ENCODE results near the gene PXYLP1. TPM values are rescaled to one million over a fixed set of nuclear protein-coding genes. Genes with fewer than 3 reads are reported as not detected.

Gene PXYLP1
- total RNA-seq, 6 donors from 2014 or later = 6.5 to 17.5 (median 9.8) TPM

GRCh38 chr3:141330718-141331376, 99.2 kb downstream of the PXYLP1 start:
- 81 to 91% methylated on average over 3 of the region's 3 CpGs for WGBS, 2 donors
- no peak for DNase-seq
- Histone ChIP-seq H3K27ac (peak overlapping the region in 1 of 4 donors; percentile 17), H3K4me1 (peaks cover 0 to 9% (median 0%) of the 10 kb centered on the region in 4 donors), H3K36me3 (no peaks in the 10 kb centered on the region), H3K27me3 (no peaks in the 10 kb centered on the region), H3K4me3 (no peak overlapping the region), H3K9me3 (no peaks in the 10 kb centered on the region)
- no peak for TF ChIP-seq EP300 (IDR thresholded peaks at IDR 0.05)
- no peak for TF ChIP-seq POLR2AphosphoS5 (IDR thresholded peaks at IDR 0.05)
- no peak for TF ChIP-seq POLR2A (IDR thresholded peaks at IDR 0.05)
- TF ChIP-seq, protein P1, sequence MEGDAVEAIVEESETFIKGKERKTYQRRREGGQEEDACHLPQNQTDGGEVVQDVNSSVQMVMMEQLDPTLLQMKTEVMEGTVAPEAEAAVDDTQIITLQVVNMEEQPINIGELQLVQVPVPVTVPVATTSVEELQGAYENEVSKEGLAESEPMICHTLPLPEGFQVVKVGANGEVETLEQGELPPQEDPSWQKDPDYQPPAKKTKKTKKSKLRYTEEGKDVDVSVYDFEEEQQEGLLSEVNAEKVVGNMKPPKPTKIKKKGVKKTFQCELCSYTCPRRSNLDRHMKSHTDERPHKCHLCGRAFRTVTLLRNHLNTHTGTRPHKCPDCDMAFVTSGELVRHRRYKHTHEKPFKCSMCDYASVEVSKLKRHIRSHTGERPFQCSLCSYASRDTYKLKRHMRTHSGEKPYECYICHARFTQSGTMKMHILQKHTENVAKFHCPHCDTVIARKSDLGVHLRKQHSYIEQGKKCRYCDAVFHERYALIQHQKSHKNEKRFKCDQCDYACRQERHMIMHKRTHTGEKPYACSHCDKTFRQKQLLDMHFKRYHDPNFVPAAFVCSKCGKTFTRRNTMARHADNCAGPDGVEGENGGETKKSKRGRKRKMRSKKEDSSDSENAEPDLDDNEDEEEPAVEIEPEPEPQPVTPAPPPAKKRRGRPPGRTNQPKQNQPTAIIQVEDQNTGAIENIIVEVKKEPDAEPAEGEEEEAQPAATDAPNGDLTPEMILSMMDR (IDR thresholded peaks at IDR 0.05) = no peak
- no peak for ATAC-seq (ENCODE audit: low FRiP score in 2 of 2)

DNA sequence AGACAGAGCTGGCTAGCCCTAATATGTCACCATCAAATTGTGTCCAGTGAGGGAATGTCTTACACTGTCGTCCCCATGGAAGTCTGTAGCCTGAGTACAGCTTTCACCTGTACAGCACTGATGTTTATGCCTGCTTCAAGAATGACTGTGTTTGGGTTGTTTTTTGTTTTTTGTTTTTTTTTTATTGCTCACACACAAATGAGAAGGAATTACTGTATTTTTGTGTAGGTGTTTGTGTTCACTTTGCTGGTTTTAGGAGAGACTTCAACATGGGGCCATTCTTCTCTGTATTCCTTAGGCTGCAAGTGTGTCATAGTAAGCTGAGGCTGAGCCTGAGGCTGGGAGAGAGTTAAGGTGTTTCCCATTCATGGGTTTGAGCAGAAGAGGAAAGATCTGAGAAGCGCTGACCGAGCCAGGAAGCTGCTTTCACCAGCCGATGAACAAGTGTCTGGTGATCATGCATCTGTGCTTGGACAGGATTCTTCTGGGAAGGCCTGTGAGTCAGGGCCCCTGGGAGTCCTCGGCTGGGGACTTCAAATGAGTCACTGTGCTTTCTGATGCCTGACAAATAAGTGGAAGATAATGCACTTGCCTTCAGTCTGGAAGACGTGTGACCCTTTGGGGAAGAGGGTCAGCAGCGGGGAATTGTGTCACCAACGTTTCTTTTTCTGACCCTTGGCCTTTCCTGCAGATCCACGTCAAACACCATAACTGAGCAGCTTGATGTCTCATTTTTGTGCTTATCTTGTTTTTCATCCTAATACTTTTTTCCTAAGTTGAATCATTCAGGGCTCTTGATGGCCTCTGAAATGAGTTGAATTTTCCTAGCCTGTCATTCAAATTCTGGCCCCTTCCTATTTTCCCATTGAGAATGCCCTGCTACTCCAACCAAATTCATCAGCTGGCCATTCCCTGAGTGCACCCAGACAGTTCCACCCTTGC, 100.0 kb downstream of the PXYLP1 start:
- DNase-seq (peak in 1 of 2 donors; percentile 59), ATAC-seq (ENCODE audit: low FRiP score in 2 of 2) (peak; percentile 65 to 86)
- Histone ChIP-seq H3K4me3 (no peak overlapping the region), H3K36me3 (no peaks in the 10 kb centered on the region), H3K9me3 (no peaks in the 10 kb centered on the region), H3K4me1 (peaks cover 0 to 9% (median 0%) of the 10 kb centered on the region in 4 donors), H3K27ac (peak overlapping the region; percentile 17 to 60 (median 29)), H3K27me3 (no peaks in the 10 kb centered on the region)
- 71 to 78% methylated on average over 9 of the region's 9 CpGs for WGBS, 2 donors
- TF ChIP-seq EP300 (IDR thresholded peaks at IDR 0.05) (peak in 2 of 4 donors; percentile 9 to 61), POLR2AphosphoS5 (IDR thresholded peaks at IDR 0.05) (peak; percentile 51 to 73), POLR2A (IDR thresholded peaks at IDR 0.05) (no peak)

GRCh38 chr3:141332416-141332815, 100.8 kb downstream of the PXYLP1 start:
- peaks cover 0 to 9% (median 3%) of the 10 kb centered on the region in 4 donors for H3K4me1 ChIP-seq
- TF ChIP-seq, protein P1 (IDR thresholded peaks at IDR 0.05) = no peak
- TF ChIP-seq POLR2A (IDR thresholded peaks at IDR 0.05) (no peak), POLR2AphosphoS5 (IDR thresholded peaks at IDR 0.05) (no peak), EP300 (IDR thresholded peaks at IDR 0.05) (no peak)
- 68 to 73% methylated on average over 5 of the region's 5 CpGs for WGBS, 2 donors
- no peak for ATAC-seq (ENCODE audit: low FRiP score in 2 of 2)
- no peaks in the 10 kb centered on the region for H3K36me3 ChIP-seq
- no peak for DNase-seq
- H3K9me3 ChIP-seq = no peaks in the 10 kb centered on the region
- H3K27ac ChIP-seq = peak overlapping the region in 3 of 4 donors; percentile 26 to 60 (median 32)
- no peaks in the 10 kb centered on the region for H3K27me3 ChIP-seq
- no peak overlapping the region for H3K4me3 ChIP-seq

- no peak overlapping the region for H3K27ac ChIP-seq
- TF ChIP-seq POLR2A (IDR thresholded peaks at IDR 0.05) (no peak), POLR2AphosphoS5 (IDR thresholded peaks at IDR 0.05) (no peak), EP300 (IDR thresholded peaks at IDR 0.05) (no peak)
- TF ChIP-seq, protein P1 (IDR thresholded peaks at IDR 0.05) = no peak
- no peak overlapping the region for H3K4me3 ChIP-seq
- H3K4me1 ChIP-seq = peaks cover 0 to 9% (median 3%) of the 10 kb centered on the region in 4 donors
- no peaks in the 10 kb centered on the region for H3K27me3 ChIP-seq
- WGBS, 2 donors = 95 to 97% methylated on average over 3 of the region's 3 CpGs
- DNase-seq (no peak), ATAC-seq (ENCODE audit: low FRiP score in 2 of 2) (no peak)
- H3K36me3 ChIP-seq = no peaks in the 10 kb centered on the region
- H3K9me3 ChIP-seq = no peaks in the 10 kb centered on the region
Observed at GRCh38 chr3:141333836-141334626, 102.4 kb downstream of the PXYLP1 start.
